ENCODE results near the gene NFASC.

The NFASC gene

GRCh38 chr1:204904228-204904810, 33.7 kb downstream of the NFASC start:
- no peak for TF ChIP-seq CTCF (IDR thresholded peaks at IDR 0.05; ENCODE audit: insufficient read depth, low read depth, low read length, missing control alignments)
- DNase-seq (ENCODE audit: low read depth), result no peak
- no peak overlapping the region for H3K4me3 ChIP-seq (ENCODE audit: low read length)

- DNase-seq (ENCODE audit: low read depth), result no peak
- no peak for TF ChIP-seq CTCF (IDR thresholded peaks at IDR 0.05; ENCODE audit: insufficient read depth, low read depth, low read length, missing control alignments)
- no peak overlapping the region for H3K4me3 ChIP-seq (ENCODE audit: low read length)
Observed at GRCh38 chr1:204909109-204909508, 38.4 kb downstream of the NFASC start.

GRCh38 chr1:204915861-204916495, 45.3 kb downstream of the NFASC start:
- DNase-seq (ENCODE audit: low read depth), result peak; percentile 93
- H3K4me3 ChIP-seq (ENCODE audit: low read length), result peak overlapping the region; percentile 30
- no peak for TF ChIP-seq CTCF (IDR thresholded peaks at IDR 0.05; ENCODE audit: insufficient read depth, low read depth, low read length, missing control alignments)

GRCh38 chr1:204917802-204918201, 47.1 kb downstream of the NFASC start:
- H3K4me3 ChIP-seq (ENCODE audit: low read length), result no peak overlapping the region
- peak; percentile 64 for DNase-seq (ENCODE audit: low read depth)
- TF ChIP-seq CTCF (IDR thresholded peaks at IDR 0.05; ENCODE audit: insufficient read depth, low read depth, low read length, missing control alignments), result no peak

- no peak for TF ChIP-seq CTCF (IDR thresholded peaks at IDR 0.05; ENCODE audit: insufficient read depth, low read depth, low read length, missing control alignments)
- no peak for DNase-seq (ENCODE audit: low read depth)
- no peak overlapping the region for H3K4me3 ChIP-seq (ENCODE audit: low read length)
Observed at GRCh38 chr1:204920511-204920910, 49.8 kb downstream of the NFASC start.

GRCh38 chr1:204920967-204921366, 50.3 kb downstream of the NFASC start:
- no peak overlapping the region for H3K4me3 ChIP-seq (ENCODE audit: low read length)
- no peak for TF ChIP-seq CTCF (IDR thresholded peaks at IDR 0.05; ENCODE audit: insufficient read depth, low read depth, low read length, missing control alignments)
- DNase-seq (ENCODE audit: low read depth), result no peak

All from epithelial cell of esophagus (primary cell).